NCI-H187 (cell line): ENCODE measurements around the gene SLC25A48.
"Not testable (repeated sequence)": the region's sequence is repeated elsewhere in the genome, so short reads cannot be mapped to it uniquely, and the experiment has no call there.

Experiments used
- DNase-seq, 2 experiments: peaks; one replicate each; lab custom pipeline; 2025; lab: John Stamatoyannopoulos, UW

The SLC25A48 gene

GRCh38 chr5:135829681-135830383 lies 4.6 kb upstream of the SLC25A48 start:
- DNase-seq, result peak in 1 of 2 experiments; percentile 48

- DNase-seq, result peak in 1 of 2 experiments; percentile 48
Observed at GRCh38 chr5:135830384-135830700, 4.1 kb upstream of the SLC25A48 start.

DNA sequence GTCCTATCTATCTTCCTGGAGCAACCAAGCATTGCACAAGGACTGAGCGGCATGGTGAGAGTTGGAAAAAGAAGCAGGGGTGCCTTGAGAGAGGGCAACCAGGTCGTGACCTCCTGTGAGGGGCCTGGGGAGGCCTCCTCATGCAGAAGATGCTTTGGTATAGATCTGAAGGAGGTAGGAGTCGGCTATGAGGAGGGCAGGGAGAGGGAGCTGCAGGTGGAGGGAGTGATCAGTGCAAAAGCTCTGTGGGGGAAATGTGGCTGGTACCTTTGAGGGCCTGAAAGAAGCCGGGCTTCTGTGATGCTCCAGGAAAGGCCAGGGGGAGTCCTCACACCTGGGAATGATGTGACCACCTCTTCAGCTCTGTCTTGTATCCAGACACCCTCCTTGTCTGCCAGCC lies 3.6 kb upstream of the SLC25A48 start:
- no peak for DNase-seq

GRCh38 chr5:135831439-135831838 lies 3.0 kb upstream of the SLC25A48 start:
- no peak for DNase-seq

DNA sequence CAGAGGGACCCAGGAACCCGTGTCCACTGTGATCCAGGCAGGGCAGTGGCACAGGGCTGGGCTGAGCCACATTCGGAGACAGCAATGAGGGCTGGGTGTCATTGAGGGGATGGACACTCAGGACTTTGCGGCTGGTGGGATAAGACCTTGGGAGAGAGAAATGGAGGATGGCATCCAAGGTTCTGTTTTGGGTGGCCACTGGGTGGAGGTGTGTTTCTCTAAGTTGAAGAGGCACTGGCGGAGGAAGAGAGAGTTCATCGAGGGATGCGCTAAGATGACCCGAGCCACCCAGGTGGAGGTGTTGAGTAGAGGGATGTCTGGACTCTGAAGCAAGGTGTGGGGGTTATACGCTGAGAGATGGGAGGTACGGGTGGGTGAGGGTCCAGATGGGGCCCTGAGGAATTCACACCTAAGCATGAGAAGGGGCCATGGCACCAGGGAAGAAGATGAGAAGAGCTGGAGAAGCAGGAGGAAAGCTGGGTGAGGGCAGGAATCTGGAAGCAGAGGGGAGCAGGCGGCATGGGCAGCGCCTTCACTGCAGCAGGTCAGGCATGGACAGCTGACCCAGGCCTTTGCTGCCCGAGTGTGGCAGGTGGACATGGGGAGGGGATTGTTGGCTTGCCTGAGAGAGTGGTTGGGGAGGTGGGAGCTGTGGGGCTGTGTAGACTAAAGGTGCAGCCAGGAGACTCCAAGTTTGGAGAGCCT lies 2.5 kb upstream of the SLC25A48 start:
- DNase-seq, result no peak

DNA sequence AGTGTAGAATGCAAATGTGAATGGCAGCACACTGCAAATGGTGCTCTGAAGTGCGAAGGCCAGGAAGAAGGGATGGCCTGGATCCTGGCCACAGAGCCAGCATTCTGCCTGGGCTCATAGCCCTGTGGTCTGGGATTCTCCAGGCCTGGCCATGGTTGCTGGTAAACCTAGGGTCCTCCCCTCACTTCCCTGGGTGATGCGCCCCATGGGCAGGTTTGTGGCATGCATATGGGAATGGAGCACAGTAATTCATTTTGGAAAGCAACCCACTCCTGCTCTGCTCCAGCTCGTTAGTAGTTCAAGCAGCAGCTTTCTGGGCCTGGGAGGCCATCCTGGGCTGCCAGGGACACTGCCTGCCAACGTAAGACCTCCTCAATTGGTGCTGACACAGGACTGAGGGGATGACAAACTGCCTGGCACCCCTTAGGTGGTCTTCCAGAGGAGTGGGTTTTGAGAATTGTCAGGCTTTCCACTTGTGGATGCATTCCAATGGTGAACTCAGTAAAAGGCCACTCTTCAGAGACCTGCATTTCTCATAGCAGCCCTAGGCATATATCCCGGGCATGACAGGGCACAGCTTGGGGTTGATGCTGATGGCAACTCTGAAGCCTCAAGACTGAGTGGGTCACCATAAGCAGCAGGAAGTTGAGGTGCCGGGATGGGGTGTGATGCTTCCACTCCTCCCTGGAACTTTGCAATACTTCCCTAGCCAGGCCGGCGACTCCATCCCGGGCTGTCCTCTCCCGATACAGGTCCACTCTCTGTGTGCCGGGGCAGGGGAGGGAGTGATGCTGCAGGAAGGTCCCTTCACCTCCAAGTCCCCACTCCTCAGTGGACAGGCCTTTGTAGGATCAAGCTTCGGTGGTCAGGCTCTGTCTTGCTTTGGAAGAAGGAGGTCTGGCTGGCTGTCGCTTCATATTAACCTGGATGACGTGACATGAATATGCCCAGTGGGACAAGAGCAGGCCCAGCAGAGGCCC lies 1.2 kb upstream of the SLC25A48 start:
- DNase-seq, result no peak

DNA sequence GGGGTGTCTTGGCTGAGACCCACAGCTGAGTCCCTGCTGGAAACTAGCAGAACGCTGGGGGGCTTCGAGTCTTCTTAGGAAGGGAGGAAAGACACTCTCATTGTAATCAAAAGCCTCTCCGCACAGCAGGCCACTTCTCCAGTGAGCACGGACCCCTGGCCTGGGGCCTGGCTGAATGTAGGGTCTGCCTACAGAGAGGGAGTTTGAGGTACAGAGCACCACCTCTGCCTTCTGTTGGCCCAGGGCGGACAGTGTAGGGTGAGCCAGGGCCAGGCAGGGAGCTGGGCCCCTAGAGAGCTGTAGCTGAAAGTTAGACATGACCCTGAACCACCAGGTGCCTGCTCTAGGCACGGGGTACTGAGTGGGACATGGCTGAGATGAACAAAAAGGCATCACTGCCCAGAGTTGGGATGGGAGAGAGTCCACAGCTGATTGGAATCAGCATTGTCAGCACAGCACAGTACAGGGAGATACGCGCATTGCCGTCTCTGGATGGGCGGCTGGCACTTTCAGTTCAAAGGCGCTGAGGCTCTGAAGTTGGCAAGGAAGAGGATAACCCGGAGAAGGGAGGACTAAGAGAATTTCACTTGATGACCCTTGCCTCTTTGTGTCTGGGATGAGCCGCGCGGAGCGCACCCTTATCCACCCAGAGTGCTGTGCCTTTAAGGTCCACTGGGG lies 363 bp upstream of the SLC25A48 start:
- no peak for DNase-seq

DNA sequence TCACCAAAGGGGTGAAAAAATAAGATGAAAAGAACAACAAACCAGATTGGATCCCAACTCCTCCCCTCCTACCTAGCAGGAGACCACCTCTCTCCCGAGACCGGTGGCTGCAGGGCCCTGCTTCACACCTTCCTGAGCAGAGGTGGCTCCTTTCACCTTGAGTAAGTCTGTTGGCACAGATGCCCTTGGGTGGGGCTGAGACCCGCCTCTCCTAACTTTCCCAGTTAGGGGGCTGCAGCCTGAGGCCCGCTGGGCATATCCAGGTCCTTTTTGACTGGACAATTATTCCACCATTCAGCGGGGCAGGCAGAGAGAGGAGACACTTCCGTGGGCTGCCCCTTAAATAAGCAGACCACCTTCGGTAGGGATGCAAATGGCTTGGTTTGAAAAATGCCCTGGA lies 1.3 kb downstream of the SLC25A48 start:
- no peak for DNase-seq

GRCh38 chr5:135838395-135838794 lies 3.9 kb downstream of the SLC25A48 start:
- not testable (repeated sequence) for DNase-seq

DNA sequence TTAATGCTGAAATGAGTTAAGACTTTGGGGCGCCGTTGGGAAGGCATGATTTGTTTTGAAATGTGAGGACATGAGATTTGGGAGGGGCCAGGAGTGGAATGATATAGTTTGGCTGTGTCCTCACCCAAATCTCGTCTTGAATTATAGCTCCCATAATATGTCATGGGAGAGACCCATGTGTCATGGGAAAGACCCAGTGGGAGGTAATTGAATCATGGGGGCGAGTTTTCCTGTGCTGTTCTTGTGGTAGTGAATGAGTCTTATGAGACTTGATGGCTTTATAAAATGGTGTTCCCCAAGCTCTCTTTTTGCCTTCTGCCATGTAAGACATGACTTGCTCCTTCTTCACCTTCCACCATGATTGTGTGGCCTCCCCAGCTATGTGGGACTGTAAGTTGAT lies 5.1 kb downstream of the SLC25A48 start:
- DNase-seq, result no peak

- DNase-seq, result no peak
Observed at GRCh38 chr5:135840959-135841358, 6.5 kb downstream of the SLC25A48 start.

DNA sequence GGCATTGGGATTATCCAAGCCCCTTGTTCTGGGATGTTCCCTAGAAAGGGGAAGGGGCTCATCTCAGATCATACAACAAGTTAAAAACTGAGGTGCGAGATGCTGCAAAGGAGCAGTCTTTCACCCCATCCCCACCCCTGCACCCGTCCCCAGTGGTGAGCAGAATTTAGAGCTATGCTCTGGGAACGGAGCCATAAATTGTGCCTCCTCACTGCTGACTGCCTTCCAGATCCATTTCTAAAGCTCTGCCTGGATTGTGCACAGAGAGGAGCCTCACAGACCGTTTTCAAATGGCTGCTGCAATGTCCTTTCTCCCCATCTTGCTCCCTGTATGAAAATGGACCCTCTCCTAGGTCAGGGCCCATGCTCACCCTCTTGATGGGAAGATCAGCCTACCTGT lies 8.3 kb downstream of the SLC25A48 start:
- DNase-seq, result no peak

- DNase-seq, result no peak
Observed at GRCh38 chr5:135843571-135844337, 9.3 kb downstream of the SLC25A48 start.

DNA sequence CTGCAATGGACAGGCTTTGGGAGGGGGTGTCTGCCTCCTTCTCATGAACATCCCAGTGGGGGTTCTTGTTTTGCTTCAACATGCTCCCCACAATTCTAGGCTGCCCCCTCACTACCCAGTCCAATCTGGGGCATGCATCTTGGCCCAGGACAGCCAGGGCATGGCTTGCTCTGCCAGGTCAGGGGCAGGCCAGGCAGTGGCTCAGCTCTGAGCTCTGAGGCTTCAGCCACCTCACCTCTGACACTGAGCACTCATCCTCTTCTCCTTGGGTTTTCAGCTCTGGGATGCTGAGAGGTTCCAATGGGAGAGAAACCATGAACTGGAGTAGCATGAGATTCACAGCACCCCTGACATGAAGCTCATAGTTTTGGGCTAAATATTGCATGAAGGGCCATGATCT lies 11.8 kb downstream of the SLC25A48 start:
- DNase-seq, result no peak

- no peak for DNase-seq
Observed at GRCh38 chr5:135847976-135848375, 13.5 kb downstream of the SLC25A48 start.

GRCh38 chr5:135850231-135850630 lies 15.8 kb downstream of the SLC25A48 start:
- DNase-seq, result no peak

DNA sequence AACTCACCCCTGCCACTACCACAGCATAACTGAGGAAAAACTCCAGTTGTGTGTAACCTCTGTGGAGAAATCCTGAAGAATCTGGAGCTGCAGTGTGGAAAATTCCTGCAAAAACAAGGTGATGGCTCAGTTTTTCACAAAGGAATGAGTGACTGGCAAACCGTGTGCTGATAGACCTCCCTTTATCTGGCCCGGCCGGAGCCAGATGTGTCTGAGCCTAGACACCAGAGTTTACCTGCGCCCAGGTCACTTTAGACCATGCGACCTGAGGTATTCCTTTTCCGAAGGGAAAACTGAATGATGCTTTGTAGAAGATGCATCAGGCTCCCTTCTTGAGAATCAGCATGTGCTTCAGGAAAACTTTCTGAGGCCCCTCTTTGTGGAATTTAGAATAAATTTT lies 16.2 kb downstream of the SLC25A48 start:
- no peak for DNase-seq

- DNase-seq, result no peak
Observed at GRCh38 chr5:135851186-135851914, 16.9 kb downstream of the SLC25A48 start.

DNA sequence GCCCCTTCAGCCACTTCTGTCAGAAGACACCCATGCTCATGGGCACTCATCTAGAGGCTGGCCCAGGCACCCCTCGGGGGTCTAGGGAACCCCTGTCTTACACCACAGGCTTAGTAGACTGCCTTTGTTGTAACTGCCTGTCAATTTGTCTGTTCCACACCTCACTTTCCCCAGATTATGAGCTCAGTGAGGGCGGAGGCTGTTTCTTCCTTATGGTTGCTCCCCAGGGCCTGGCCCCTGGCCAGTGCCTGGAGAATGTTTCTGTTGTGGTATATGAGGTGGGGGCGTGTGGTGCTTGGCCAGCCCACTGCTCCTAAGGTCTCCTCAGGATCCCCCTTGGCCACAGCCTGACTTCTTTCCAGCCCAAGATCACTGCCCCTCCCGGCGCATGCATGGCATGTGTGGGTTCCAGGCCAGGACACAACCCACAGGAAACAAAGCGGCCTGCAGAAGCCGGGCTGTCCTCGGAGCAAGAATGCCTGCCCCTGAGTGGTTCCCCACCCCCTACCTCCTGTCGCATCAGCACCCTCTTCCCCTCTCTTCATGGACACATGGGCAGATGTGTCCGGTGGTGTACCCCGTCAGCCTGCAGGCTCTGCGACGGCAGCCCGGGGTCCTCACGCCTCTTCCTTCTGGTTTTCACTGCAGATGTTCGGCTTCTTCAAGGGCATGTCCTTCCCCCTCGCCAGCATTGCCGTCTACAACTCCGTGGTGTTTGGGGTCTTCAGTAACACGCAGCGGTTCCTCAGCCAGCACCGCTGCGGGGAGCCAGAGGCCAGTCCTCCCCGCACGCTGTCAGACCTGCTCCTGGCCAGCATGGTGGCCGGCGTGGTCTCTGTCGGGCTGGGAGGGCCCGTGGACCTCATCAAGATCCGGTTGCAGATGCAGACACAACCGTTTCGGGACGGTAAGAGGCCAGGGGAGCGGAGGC lies 17.7 kb downstream of the SLC25A48 start:
- DNase-seq, result no peak
